HFFc6 (cell line): ENCODE data around the gene MVD. TPM values are rescaled to one million over a fixed set of nuclear protein-coding genes. Genes with fewer than 3 reads are reported as not detected.
A peak's percentile ranks its signal among the peaks of the same experiment; 100 is the strongest.
"Not testable (repeated sequence)": the region's sequence is repeated elsewhere in the genome, so short reads cannot be mapped to it uniquely, and the experiment has no call there.

Experiments
- DNase-seq: peaks from one replicate; pipeline ENCODE4 v3.0.0-alpha.2; 2018
- H3K27ac Mint-ChIP-seq: 2 replicates; pipeline ENCODE4 v1.8.0; 2020; ENCODE audit warnings: mild to moderate bottlenecking, mixed read lengths
- H3K27me3 Mint-ChIP-seq: 2 replicates; pipeline ENCODE4 v1.8.0; 2021; ENCODE audit warnings: mild to moderate bottlenecking, moderate library complexity, mixed read lengths; ENCODE audit not compliant: insufficient read depth
- H3K36me3 Mint-ChIP-seq: 2 replicates; pipeline ENCODE4 v1.8.0; 2021; ENCODE audit warnings: low read depth, mixed read lengths
- H3K4me1 Mint-ChIP-seq: 2 replicates; pipeline ENCODE4 v1.8.0; 2020; ENCODE audit warnings: low read depth, mixed read lengths
- H3K4me3 Mint-ChIP-seq: 2 replicates; pipeline ENCODE4 v1.8.0; 2020; ENCODE audit warnings: mild to moderate bottlenecking, moderate library complexity, mixed read lengths
- H3K9me3 Mint-ChIP-seq: 2 replicates; pipeline ENCODE4 v1.8.0; 2020; ENCODE audit warnings: mild to moderate bottlenecking, mixed read lengths
- total RNA-seq, 6 experiments: library from RNA; stranded (reverse); fragmentation: NEBNext Ultra II Directional; extraction: Animal tissue kit (Norgen Biotek cat#: 25700); gene quantifications; 2 replicates in 1 of 6; 3 replicates in 5 of 6; pipeline ENCODE4 v1.2.3, GENCODE V29; 2021
- TF ChIP-seq, protein P1 (sequence below): fragments of 200-600 bp; sonication (generic); IDR thresholded peaks from 2 replicates; pipeline ENCODE4 v1.5.0; 2021; ENCODE audit warnings: antibody characterized with exemption, mild to moderate bottlenecking

Gene MVD
- total RNA-seq, 6 experiments from 2014 or later = 21.1 to 28.0 (median 24.0) TPM

DNA sequence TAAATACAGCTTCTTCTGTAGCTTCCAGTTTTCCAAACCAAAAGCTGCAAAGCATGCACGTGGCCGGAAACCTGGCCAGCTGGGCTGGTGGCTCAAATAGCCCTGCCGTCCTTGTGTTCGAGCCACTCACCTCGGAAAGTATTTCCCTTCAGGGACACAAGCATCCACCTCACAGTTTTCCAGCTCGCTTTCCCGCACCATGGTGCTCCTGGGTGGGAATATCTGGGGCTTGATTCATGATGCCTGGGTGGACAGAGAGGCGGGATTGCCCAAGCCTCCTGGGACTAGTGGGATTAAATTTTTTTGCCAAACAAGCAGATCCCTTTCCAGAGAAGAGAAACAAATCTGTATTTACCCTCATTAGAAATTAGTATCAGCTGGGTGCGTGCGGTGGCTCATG is 7.1 kb upstream of the MVD start:
- Mint-ChIP-seq H3K36me3 (peaks cover 15% of the 10 kb centered on the region; the same call in 1 of the 2 replicates), H3K9me3 (no peaks in the 10 kb centered on the region), H3K4me3 (no peak overlapping the region), H3K4me1 (no peaks in the 10 kb centered on the region), H3K27me3 (no peaks in the 10 kb centered on the region), H3K27ac (no peak overlapping the region)
- no peak for DNase-seq
- TF ChIP-seq, protein P1, sequence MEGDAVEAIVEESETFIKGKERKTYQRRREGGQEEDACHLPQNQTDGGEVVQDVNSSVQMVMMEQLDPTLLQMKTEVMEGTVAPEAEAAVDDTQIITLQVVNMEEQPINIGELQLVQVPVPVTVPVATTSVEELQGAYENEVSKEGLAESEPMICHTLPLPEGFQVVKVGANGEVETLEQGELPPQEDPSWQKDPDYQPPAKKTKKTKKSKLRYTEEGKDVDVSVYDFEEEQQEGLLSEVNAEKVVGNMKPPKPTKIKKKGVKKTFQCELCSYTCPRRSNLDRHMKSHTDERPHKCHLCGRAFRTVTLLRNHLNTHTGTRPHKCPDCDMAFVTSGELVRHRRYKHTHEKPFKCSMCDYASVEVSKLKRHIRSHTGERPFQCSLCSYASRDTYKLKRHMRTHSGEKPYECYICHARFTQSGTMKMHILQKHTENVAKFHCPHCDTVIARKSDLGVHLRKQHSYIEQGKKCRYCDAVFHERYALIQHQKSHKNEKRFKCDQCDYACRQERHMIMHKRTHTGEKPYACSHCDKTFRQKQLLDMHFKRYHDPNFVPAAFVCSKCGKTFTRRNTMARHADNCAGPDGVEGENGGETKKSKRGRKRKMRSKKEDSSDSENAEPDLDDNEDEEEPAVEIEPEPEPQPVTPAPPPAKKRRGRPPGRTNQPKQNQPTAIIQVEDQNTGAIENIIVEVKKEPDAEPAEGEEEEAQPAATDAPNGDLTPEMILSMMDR = no peak

DNA sequence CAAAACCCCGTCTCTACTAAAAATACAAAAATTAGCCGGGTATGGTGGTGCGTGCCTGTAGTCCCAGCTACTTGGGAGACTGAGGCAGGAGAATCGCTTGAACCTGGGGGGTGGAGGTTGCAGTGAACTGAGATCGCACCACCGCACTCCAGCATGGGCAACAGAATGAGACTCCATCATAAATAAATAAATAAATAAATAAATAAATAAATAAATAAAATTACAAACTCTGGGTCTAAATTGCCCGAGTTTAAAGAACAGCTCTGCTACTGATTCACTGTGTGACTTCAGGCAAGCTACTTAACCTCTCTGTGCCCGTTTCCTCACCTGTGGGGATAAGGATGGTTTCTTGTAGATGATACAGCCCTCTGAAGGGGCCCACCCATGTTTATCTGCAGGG is 6.6 kb upstream of the MVD start:
- H3K36me3 Mint-ChIP-seq = peaks cover 15% of the 10 kb centered on the region; the same call in 1 of the 2 replicates
- not testable (repeated sequence) for H3K9me3 Mint-ChIP-seq, DNase-seq, H3K4me3 Mint-ChIP-seq, H3K27me3 Mint-ChIP-seq, H3K27ac Mint-ChIP-seq, H3K4me1 Mint-ChIP-seq

DNA sequence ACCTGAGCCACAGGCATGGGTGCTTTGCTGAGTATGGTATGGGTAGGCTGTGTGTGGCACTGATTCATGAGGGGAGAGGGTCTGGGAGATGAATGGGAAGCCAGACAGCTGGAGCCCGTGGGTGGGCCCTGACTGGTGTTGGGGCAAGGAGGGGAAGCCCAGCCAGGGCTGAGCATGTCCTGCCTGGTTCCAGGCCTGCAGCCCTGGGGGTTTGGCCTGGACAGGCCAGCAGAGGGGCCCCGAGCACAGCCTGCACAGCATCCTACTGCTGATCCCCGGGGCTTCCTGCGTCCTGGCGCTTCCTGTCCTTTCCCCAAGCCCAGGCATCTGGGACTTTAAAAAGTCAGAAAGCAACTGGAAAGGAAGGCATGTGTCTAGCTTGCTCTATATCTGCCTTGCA is 4.6 kb upstream of the MVD start:
- no peak for DNase-seq
- no peak overlapping the region for H3K4me3 Mint-ChIP-seq
- no peaks in the 10 kb centered on the region for H3K9me3 Mint-ChIP-seq
- peaks cover 5% of the 10 kb centered on the region; the same call in 1 of the 2 replicates for H3K4me1 Mint-ChIP-seq
- H3K27ac Mint-ChIP-seq = no peak overlapping the region
- TF ChIP-seq, protein P1 = no peak
- no peaks in the 10 kb centered on the region for H3K27me3 Mint-ChIP-seq
- peaks cover 15% of the 10 kb centered on the region; the same call in 1 of the 2 replicates for H3K36me3 Mint-ChIP-seq

DNA sequence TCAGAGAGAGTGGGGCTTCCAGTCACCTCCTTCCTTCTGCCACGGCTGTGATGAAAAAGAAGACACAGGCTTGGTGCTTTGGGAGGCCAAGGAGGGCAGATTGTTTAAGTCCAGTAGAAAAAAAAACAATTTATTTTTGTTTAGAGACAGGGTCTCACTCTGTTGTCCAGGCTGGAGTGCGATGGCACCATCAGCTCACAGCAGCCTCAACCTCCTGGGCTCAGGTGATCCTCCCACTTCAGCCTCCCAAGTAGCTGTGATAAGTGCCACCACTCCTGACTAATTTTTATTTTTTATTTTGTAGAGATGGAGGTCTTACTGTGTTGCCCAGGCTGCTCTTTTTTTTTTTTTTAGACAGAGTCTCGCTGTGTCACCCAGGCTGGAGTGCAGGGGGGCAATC is 2.7 kb upstream of the MVD start:
- H3K27ac Mint-ChIP-seq = no peak overlapping the region
- DNase-seq = no peak
- H3K9me3 Mint-ChIP-seq = no peaks in the 10 kb centered on the region
- TF ChIP-seq, protein P1 = no peak
- peaks cover 17% of the 10 kb centered on the region for H3K4me1 Mint-ChIP-seq
- no peak overlapping the region for H3K4me3 Mint-ChIP-seq
- H3K27me3 Mint-ChIP-seq = no peaks in the 10 kb centered on the region; the same call in 1 of the 2 replicates
- H3K36me3 Mint-ChIP-seq = peaks cover 15% of the 10 kb centered on the region; the same call in 1 of the 2 replicates

DNA sequence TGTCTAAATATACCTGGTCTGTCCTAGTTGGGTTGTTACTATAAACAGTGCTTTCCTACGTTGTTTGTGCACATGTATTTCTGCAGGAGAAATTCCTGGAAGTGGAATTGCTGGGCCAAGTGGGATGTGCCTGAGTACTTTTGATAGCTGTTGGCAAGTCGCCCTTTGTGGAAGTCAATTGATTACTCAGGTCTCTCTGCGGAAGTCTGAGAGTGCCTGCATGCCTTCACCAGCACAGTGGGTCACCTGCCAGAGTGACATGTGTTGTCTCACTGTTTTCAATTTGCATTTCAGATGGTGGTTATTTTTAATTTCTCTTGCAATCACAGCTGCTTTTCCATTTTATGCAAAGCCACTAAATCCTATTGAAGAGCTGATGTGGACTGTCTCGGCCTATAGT is 2.3 kb upstream of the MVD start:
- Mint-ChIP-seq H3K36me3 (peaks cover 15% of the 10 kb centered on the region; the same call in 1 of the 2 replicates), H3K27me3 (no peaks in the 10 kb centered on the region; the same call in 1 of the 2 replicates), H3K9me3 (no peaks in the 10 kb centered on the region), H3K27ac (no peak overlapping the region), H3K4me1 (peaks cover 17% of the 10 kb centered on the region), H3K4me3 (peak overlapping the region; percentile 7; the same call in 1 of the 2 replicates)
- TF ChIP-seq, protein P1 = no peak
- no peak for DNase-seq

DNA sequence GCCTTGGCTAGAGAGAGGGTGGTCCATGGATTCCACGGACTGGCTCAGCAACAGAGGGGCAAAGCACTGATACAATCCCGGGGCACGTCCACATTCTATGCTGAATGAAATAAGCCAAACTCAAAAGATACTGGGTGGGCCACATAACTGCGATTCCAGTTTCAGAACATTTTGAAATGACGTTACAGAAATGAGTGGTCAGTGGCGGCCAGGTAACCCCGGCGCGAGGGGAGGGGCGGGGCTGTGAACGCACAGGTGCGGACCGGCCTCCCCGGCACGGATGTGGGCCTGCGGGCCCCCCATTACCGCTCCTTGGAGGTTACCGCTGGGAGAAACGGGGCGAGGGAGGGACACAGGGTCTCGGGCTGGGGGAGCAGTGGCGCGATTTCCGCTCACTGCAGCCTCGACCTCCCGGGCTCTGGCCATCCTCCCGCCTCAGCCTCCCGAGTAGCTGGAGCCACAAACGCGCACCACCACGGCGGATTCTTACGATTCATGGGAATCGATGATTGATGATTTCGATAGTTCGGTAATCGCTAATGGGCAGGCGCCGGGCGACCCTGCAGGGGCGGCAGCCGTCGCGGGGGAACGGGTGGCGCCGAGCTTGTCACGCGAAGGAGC is 559 bp downstream of the MVD start:
- H3K4me1 Mint-ChIP-seq = peaks cover 17% of the 10 kb centered on the region
- no peaks in the 10 kb centered on the region; the same call in 1 of the 2 replicates for H3K27me3 Mint-ChIP-seq
- H3K27ac Mint-ChIP-seq = peak overlapping the region; percentile 62
- TF ChIP-seq, protein P1 = no peak
- peaks cover 6% of the 10 kb centered on the region; the same call in 1 of the 2 replicates for H3K36me3 Mint-ChIP-seq
- DNase-seq = no peak
- H3K4me3 Mint-ChIP-seq = peak overlapping the region; percentile 93
- H3K9me3 Mint-ChIP-seq = no peaks in the 10 kb centered on the region
